Neural progenitor cell (in vitro differentiated cells): ENCODE data around the gene AGXT. TPM values are rescaled to one million over a fixed set of nuclear protein-coding genes. Genes with fewer than 3 reads are reported as not detected.

Source experiments
- DNase-seq: peaks from one replicate; pipeline ENCODE4 v3.0.0-alpha.2; 2016; ENCODE audit warnings: low spot score
- H2AFZ ChIP-seq: fragments of 200-600 bp; sonication (generic); replicated peaks from 2 replicates; pipeline ENCODE4 v1.6.1; 2016; ENCODE audit warnings: antibody characterized with exemption
- H3F3A ChIP-seq: fragments of 200-600 bp; sonication (generic); 2 replicates; pipeline ENCODE4 v1.6.1; 2016; ENCODE audit warnings: antibody characterized with exemption, low read depth
- H3K27ac ChIP-seq: fragments of 200-600 bp; sonication (generic); 2 replicates; pipeline ENCODE4 v1.5.1; 2016; ENCODE audit warnings: mild to moderate bottlenecking
- H3K27me3 ChIP-seq: fragments of 200-600 bp; sonication (generic); 2 replicates; pipeline ENCODE4 v1.6.1; 2016; ENCODE audit warnings: mild to moderate bottlenecking, moderate library complexity
- H3K36me3 ChIP-seq: fragments of 200-600 bp; sonication (generic); 2 replicates; pipeline ENCODE4 v1.5.1; 2016
- H3K4me1 ChIP-seq: fragments of 200-600 bp; sonication (generic); 2 replicates; pipeline ENCODE4 v1.6.1; 2016; ENCODE audit warnings: mixed run types
- H3K4me2 ChIP-seq: fragments of 200-600 bp; sonication (generic); 2 replicates; pipeline ENCODE4 v1.6.1; 2016
- H3K4me3 ChIP-seq: fragments of 200-600 bp; sonication (generic); 2 replicates; pipeline ENCODE4 v1.5.1; 2016
- H3K79me2 ChIP-seq: fragments of 200-600 bp; sonication (generic); 2 replicates; pipeline ENCODE4 v1.6.1; 2016; ENCODE audit warnings: low read depth
- H3K9ac ChIP-seq: fragments of 200-600 bp; sonication (generic); 2 replicates; pipeline ENCODE4 v1.6.1; 2016
- H3K9me3 ChIP-seq: fragments of 200-600 bp; sonication (generic); 2 replicates; pipeline ENCODE4 v1.5.1; 2016; ENCODE audit warnings: low read depth
- H4K20me1 ChIP-seq: fragments of 200-600 bp; sonication (generic); 2 replicates; pipeline ENCODE4 v1.6.1; 2016; ENCODE audit warnings: low read depth
- H3K27ac Mint-ChIP-seq: 3 replicates; pipeline ENCODE4 v1.8.0; 2021; ENCODE audit warnings: mixed read lengths
- H3K27me3 Mint-ChIP-seq: 2 replicates; pipeline ENCODE4 v1.8.0; 2022; ENCODE audit warnings: low read depth, mild to moderate bottlenecking, inconsistent platforms, moderate library complexity, mixed read lengths; ENCODE audit not compliant: insufficient read depth
- H3K36me3 Mint-ChIP-seq: 3 replicates; pipeline ENCODE4 v1.8.0; 2021; ENCODE audit warnings: mixed read lengths
- H3K4me1 Mint-ChIP-seq: 3 replicates; pipeline ENCODE4 v1.8.0; 2021; ENCODE audit warnings: mixed read lengths
- H3K4me3 Mint-ChIP-seq: 3 replicates; pipeline ENCODE4 v1.8.0; 2021; ENCODE audit warnings: mild to moderate bottlenecking, moderate library complexity, mixed read lengths
- H3K9me3 Mint-ChIP-seq: 3 replicates; pipeline ENCODE4 v1.8.0; 2020; ENCODE audit warnings: mixed read lengths
- EZH2 ChIP-seq: fragments of 200-600 bp; sonication (generic); IDR thresholded peaks from 2 replicates; pipeline ENCODE4 v1.6.1; 2017; ENCODE audit warnings: antibody characterized with exemption, mild to moderate bottlenecking, moderate library complexity
- EZH2phosphoT487 ChIP-seq: fragments of 200-600 bp; sonication (generic); IDR thresholded peaks from 2 replicates; pipeline ENCODE4 v1.6.1; 2017; ENCODE audit warnings: antibody characterized with exemption
- total RNA-seq: library from RNA; depleted of rRNA; stranded (reverse); fragments of >200 nt; gene quantifications from 2 replicates; pipeline ENCODE4 v1.2.3, GENCODE V29; 2015; ENCODE audit warnings: low replicate concordance
- TF ChIP-seq, protein P1 (sequence below): fragments of 200-600 bp; sonication (generic); IDR thresholded peaks from 2 replicates; pipeline ENCODE4 v1.5.1; 2017; ENCODE audit warnings: antibody characterized with exemption, mild to moderate bottlenecking

Gene AGXT
- total RNA-seq, 1 donor from 2014 or later: not detected

DNA sequence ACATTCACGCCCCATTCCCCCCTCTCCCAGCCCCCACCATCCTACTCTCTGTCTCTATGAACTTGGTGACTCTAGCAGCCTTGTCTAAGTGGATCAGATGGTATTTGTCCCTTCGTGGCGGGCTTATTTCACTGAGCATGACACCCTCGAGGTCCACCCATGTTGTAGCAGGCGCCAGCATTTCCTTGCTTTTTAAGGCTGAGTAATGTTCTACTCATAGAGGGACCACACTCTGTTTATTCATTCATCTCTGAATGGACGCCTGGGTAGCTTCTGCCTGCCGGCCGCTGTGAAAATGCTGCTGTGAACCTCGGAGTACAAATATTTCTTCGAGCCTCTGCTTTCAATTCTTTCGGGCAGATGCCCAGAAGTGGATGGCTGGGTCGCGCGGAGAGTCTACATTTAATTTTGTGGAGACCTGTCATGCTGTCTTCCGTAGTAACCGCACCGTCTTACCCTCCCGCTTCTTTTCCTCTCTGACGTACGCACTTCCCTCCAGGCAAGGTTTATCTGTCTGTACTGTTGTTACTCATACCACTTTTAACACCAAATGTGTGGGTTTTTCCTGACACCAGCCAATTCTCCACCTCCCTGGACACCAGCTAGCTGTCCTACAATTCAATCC lies 43.1 kb downstream of the AGXT start:
- H3F3A ChIP-seq: no peaks in the 10 kb centered on the region
- peaks cover 12% of the 10 kb centered on the region for H3K27me3 Mint-ChIP-seq
- H4K20me1 ChIP-seq: no peaks in the 10 kb centered on the region
- no peak overlapping the region for H3K4me3 Mint-ChIP-seq
- H2AFZ ChIP-seq: no peak overlapping the region
- H3K27ac Mint-ChIP-seq: peak overlapping the region; percentile 78
- TF ChIP-seq, protein P1, sequence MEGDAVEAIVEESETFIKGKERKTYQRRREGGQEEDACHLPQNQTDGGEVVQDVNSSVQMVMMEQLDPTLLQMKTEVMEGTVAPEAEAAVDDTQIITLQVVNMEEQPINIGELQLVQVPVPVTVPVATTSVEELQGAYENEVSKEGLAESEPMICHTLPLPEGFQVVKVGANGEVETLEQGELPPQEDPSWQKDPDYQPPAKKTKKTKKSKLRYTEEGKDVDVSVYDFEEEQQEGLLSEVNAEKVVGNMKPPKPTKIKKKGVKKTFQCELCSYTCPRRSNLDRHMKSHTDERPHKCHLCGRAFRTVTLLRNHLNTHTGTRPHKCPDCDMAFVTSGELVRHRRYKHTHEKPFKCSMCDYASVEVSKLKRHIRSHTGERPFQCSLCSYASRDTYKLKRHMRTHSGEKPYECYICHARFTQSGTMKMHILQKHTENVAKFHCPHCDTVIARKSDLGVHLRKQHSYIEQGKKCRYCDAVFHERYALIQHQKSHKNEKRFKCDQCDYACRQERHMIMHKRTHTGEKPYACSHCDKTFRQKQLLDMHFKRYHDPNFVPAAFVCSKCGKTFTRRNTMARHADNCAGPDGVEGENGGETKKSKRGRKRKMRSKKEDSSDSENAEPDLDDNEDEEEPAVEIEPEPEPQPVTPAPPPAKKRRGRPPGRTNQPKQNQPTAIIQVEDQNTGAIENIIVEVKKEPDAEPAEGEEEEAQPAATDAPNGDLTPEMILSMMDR: no peak
- TF ChIP-seq EZH2 (no peak), EZH2phosphoT487 (no peak)
- no peaks in the 10 kb centered on the region for H3K79me2 ChIP-seq
- no peak overlapping the region for H3K4me3 ChIP-seq
- no peak for DNase-seq
- H3K4me2 ChIP-seq: no peak overlapping the region
- peaks cover 8% of the 10 kb centered on the region for H3K4me1 ChIP-seq
- H3K36me3 Mint-ChIP-seq: no peaks in the 10 kb centered on the region
- no peak overlapping the region for H3K27ac ChIP-seq
- no peaks in the 10 kb centered on the region for H3K9me3 ChIP-seq
- H3K9me3 Mint-ChIP-seq: no peaks in the 10 kb centered on the region
- H3K36me3 ChIP-seq: no peaks in the 10 kb centered on the region
- H3K27me3 ChIP-seq: peaks cover 21% of the 10 kb centered on the region
- H3K9ac ChIP-seq: no peak overlapping the region
- H3K4me1 Mint-ChIP-seq: no peaks in the 10 kb centered on the region

DNA sequence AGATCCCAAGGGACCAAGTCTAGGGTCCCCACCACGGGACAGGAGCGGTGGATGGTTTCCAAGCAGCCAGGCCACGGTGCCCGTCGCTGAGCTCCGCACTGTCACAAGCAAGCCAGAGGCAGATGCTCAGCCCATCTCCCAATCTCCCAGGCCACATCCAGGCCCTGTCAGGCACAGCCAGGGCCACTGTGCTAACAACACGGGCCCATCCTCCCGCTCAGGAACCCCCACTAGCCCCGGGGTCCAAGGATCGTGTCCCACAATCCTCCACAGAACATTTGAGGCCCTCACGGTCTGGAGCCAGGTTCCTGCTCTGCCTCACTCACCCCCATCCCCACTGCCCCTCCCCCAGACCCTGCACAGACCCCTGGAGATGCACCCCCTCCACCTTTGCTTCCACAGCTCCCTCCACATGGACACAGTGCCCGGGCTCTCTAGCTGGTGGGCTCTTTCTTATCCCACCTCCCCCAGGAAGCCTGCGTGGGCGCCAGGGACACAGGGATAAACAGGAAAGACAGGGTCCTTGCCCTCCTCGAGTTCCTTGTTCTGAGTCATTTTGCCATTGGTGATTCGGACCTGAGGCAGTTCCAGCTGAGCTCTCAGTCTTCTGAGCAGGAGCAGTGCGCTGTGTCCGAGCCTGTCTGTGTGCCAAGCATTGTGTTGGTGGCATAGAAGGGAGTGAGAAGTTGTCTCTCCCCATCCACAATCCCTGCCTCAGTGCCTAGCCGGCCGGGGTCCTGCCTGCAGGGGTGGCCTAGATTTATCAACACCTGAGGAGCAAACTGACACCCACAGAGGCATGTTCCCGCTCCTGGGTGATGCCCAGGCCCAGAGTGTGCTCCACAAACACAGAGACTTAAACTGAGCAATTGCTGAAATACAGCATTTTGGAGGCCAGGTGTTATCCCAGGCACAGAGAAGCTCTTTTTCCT lies 44.5 kb downstream of the AGXT start:
- Mint-ChIP-seq H3K27me3 (peaks cover 12% of the 10 kb centered on the region), H3K36me3 (no peaks in the 10 kb centered on the region), H3K27ac (no peak overlapping the region), H3K4me3 (no peak overlapping the region), H3K4me1 (no peaks in the 10 kb centered on the region), H3K9me3 (no peaks in the 10 kb centered on the region)
- Histone ChIP-seq H3K4me2 (no peak overlapping the region), H2AFZ (no peak overlapping the region), H4K20me1 (no peaks in the 10 kb centered on the region), H3K4me1 (peaks cover 12% of the 10 kb centered on the region), H3K27me3 (peaks cover 27% of the 10 kb centered on the region), H3K27ac (no peak overlapping the region), H3K36me3 (no peaks in the 10 kb centered on the region), H3K4me3 (no peak overlapping the region), H3F3A (no peaks in the 10 kb centered on the region), H3K9me3 (no peaks in the 10 kb centered on the region), H3K9ac (no peak overlapping the region), H3K79me2 (no peaks in the 10 kb centered on the region)
- no peak for DNase-seq
- TF ChIP-seq, protein P1: no peak
- no peak for TF ChIP-seq EZH2phosphoT487
- no peak for TF ChIP-seq EZH2

GRCh38 chr2:240913810-240914644 lies 45.4 kb downstream of the AGXT start:
- Histone ChIP-seq H3K27me3 (peaks cover 27% of the 10 kb centered on the region), H3F3A (no peaks in the 10 kb centered on the region), H3K9me3 (no peaks in the 10 kb centered on the region), H3K79me2 (no peaks in the 10 kb centered on the region), H3K4me1 (peaks cover 12% of the 10 kb centered on the region), H4K20me1 (no peaks in the 10 kb centered on the region), H3K4me3 (no peak overlapping the region), H3K27ac (no peak overlapping the region), H3K36me3 (no peaks in the 10 kb centered on the region), H3K9ac (no peak overlapping the region), H3K4me2 (no peak overlapping the region), H2AFZ (no peak overlapping the region)
- TF ChIP-seq, protein P1: peak; percentile 94
- no peak for TF ChIP-seq EZH2phosphoT487
- Mint-ChIP-seq H3K4me3 (no peak overlapping the region), H3K27ac (no peak overlapping the region), H3K36me3 (no peaks in the 10 kb centered on the region), H3K4me1 (no peaks in the 10 kb centered on the region), H3K9me3 (no peaks in the 10 kb centered on the region), H3K27me3 (peaks cover 12% of the 10 kb centered on the region)
- DNase-seq: peak; percentile 82
